Germinal center (tissue), 1 donor: Measurements from ENCODE around the gene MX1.
A peak's percentile ranks its signal among the peaks of the same experiment; 100 is the strongest.
"Not testable (repeated sequence)": the region's sequence is repeated elsewhere in the genome, so short reads cannot be mapped to it uniquely, and the experiment has no call there.

Source experiments
- DNase-seq: peaks from one replicate; pipeline ENCODE4 v3.0.0; 2012; ENCODE audit warnings: mixed read lengths, low spot score

Gene MX1

DNA sequence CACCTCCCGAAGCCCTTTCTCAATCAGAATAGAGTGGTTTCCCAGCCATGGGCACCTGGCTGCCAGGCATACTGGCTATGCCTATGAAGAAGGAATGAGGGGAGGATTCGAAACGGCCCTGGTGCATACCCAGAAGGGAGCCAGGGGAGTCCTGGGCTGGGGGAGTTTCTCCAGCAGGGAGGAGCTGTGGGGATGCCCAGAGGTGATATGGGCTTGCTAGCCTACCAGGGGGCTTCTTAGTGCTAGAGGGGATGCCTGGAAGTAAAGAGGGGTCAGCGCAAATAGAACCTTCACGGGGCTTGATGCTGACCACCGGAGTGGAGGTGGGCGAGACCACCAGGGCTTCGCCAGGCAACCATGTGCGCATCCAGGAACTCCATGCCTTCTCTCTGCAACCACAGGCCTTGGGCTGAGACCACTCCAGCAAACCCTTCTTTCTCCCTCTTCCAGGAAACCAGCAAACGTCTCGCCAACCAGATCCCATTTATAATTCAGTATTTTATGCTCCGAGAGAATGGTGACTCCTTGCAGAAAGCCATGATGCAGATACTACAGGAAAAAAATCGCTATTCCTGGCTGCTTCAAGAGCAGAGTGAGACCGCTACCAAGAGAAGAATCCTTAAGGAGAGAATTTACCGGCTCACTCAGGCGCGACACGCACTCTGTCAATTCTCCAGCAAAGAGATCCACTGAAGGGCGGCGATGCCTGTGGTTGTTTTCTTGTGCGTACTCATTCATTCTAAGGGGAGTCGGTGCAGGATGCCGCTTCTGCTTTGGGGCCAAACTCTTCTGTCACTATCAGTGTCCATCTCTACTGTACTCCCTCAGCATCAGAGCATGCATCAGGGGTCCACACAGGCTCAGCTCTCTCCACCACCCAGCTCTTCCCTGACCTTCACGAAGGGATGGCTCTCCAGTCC is 18.2 kb upstream of the MX1 start:
- DNase-seq, result no peak

DNA sequence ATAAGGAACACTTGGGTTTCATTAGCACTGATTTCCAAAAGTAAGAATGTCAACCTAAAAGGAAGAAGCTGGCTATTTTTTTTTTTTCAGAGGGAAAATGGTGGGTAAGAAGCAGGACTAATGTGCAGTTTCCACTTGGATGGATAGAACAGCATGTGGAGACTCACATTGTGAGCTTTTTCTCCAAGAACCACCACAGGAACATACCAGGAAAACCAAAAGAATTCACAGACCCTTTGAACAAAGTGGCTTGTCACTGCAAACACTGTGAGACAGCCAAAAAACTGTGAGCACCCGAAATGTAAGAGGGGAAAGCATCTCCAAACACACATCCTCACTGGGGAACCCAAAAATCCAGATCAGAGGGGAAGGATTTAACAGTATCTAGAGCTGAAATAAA is 15.7 kb upstream of the MX1 start:
- no peak for DNase-seq

GRCh38 chr21:41410767-41411448 is 15.1 kb upstream of the MX1 start:
- DNase-seq, result no peak

DNA sequence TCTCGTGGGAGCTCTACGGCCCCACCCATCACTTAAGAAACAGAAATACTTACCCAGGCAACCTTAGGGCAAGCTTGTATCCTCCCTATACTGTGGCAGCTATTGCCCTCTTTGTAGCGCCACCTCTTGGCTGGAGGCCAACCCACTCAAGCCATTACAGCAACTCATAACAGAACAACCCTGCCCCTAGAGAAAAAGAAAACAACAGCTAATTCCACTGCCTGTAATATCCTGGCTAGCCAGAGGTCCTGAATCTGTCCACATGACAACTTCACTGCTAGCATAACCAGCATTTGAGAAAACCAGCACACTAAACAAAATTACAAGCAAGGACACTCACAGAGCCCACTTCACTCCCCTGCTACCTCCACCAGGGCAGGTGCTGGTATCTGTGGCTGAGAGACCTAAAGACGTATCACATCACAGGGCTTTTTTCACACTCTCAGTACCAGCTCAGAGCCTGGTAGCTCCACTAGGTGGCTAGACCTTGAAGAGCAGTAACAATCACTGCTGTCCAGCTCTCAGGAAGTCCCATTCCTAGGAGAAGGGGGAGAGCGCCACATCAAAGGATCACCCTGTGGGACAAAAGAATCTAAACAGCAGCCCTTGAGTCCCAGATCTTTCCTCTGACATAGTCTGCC is 14.5 kb upstream of the MX1 start:
- no peak for DNase-seq

- not testable (repeated sequence) for DNase-seq
Measured at GRCh38 chr21:41417505-41417904, 8.5 kb upstream of the MX1 start.

GRCh38 chr21:41418393-41418792 is 7.6 kb upstream of the MX1 start:
- DNase-seq, result no peak

- no peak for DNase-seq
Measured at GRCh38 chr21:41418956-41419680, 6.9 kb upstream of the MX1 start.

- DNase-seq, result peak; percentile 61
Measured at GRCh38 chr21:41419921-41420862, 5.8 kb upstream of the MX1 start.

DNA sequence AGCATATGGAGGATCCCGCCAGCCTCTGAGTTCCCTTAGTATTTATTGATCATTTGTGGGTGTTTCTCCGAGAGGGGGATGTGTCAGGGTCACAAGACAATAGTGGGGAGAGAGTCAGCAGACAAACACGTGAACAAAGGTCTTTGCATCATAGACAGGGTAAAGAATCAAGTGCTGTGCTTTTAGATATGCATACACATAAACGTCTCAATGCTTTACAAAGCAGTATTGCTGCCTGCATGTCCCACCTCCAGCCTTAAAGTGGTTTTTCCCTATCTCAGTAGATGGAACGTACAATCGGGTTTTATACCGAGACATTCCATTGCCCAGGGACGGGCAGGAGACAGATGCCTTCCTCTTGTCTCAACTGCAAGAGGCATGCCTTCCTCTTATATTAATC is 5.0 kb upstream of the MX1 start:
- DNase-seq, result not testable (repeated sequence)

- no peak for DNase-seq
Measured at GRCh38 chr21:41422546-41423304, 3.3 kb upstream of the MX1 start.

GRCh38 chr21:41423305-41423636 is 2.8 kb upstream of the MX1 start:
- DNase-seq, result not testable (repeated sequence)

GRCh38 chr21:41425588-41425953 is 468 bp upstream of the MX1 start:
- DNase-seq, result no peak

- DNase-seq, result no peak
Measured at GRCh38 chr21:41426676-41427404, 801 bp downstream of the MX1 start.

- DNase-seq, result no peak
Measured at GRCh38 chr21:41427556-41427955, 1.5 kb downstream of the MX1 start.

- no peak for DNase-seq
Measured at GRCh38 chr21:41428311-41428710, 2.3 kb downstream of the MX1 start.

DNA sequence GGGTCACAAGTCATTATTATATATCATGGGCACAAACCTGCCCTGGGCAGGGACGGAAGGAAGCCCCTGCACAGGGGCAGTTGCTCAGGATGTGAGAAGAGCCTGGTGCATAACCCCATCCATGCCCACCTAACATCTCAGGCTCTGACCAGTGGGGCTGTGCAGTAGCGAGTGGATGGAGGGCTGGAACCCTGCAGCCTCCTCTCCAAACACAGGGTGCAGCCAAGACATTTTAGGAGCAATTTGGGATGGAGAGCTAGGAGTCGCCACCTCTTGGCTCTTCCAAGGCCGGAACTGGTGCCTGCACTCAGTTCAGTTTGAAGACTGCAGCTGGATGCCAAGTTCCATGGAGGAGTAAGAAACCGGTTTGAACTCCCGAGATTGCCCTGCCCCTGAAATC is 2.8 kb downstream of the MX1 start:
- no peak for DNase-seq

GRCh38 chr21:41429305-41429704 is 3.3 kb downstream of the MX1 start:
- no peak for DNase-seq

DNA sequence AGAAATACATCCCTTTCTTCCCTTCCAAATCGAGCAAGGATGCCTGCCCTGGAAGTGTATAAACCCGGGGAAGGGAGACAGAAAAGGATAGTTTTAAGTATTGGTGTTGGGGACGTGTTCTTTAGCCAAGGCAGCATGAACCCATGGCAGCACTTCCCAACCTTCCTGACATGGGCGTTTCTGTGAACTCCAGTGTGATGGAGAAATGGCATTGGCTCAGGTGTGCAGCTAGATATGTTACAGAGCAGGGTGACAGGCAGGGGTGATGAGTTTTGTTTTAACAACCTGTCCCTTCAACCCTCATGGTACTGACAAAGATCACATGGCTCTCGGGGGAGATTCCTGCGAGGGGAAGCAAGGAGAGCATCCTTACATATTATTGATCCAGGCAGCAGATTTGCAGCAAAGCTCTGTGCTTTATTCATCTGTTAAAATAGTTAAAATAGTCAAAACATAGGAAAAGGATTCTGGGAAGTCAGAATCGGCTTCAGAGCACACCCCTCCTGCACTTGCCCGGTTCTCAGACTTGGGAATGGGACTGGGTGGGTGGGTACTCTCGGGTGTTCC is 4.0 kb downstream of the MX1 start:
- DNase-seq, result no peak

- DNase-seq, result peak; percentile 81
Measured at GRCh38 chr21:41431788-41432548, 5.9 kb downstream of the MX1 start.
